Kidney epithelial cell (primary cell): ENCODE measurements around the gene SLC35F1. TPM values are rescaled to one million over a fixed set of nuclear protein-coding genes. Genes with fewer than 3 reads are reported as not detected.

Experiments used
- DNase-seq: peaks from one replicate; pipeline ENCODE4 v3.0.0-alpha.2; 2010; ENCODE audit warnings: low read depth
- H3K27me3 ChIP-seq: 2 replicates; pipeline ENCODE4 v1.6.0; 2011; ENCODE audit warnings: low read length; ENCODE audit not compliant: control insufficient read depth, insufficient read depth
- H3K36me3 ChIP-seq: 2 replicates; pipeline ENCODE4 v1.5.1; 2011; ENCODE audit warnings: low read length; ENCODE audit not compliant: control insufficient read depth, insufficient read depth
- H3K4me3 ChIP-seq: 2 replicates; pipeline ENCODE4 v1.5.1; 2011; ENCODE audit warnings: low read depth, mild to moderate bottlenecking, control low read depth, low read length
- total RNA-seq: library from RNA; depleted of rRNA; stranded (reverse); fragments of >200 nt; gene quantifications from 2 replicates; pipeline ENCODE4 v1.2.3, GENCODE V29; 2015
- TF ChIP-seq, protein P1 (sequence below): IDR thresholded peaks from 2 replicates; pipeline ENCODE4 v1.5.1; 2011; ENCODE audit warnings: mild to moderate bottlenecking, moderate library complexity, low read length, control low read depth, inconsistent platforms; ENCODE audit not compliant: insufficient read depth, poor library complexity, severe bottlenecking

Gene SLC35F1
- total RNA-seq, 1 donor from 2014 or later = 0.38 TPM

DNA sequence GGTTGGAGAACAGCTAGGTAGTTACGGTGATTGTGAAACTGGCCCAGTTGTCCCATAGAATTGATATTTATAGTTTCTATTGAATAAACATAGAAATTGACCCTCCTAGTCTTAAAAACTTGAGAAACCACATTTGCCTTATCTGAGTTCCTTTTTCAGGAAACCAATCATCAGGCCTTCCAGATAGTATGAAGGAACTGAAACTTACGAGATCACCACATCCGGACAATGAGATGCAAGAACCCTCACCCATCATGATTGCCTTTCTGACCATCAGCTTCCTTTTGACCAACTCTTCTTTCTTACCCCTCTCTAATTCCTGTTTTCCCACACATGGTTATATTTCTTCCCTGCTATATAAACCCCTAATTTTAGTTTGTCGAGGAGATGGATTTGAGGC, 21.8 kb downstream of the SLC35F1 start:
- H3K4me3 ChIP-seq = no peak overlapping the region
- TF ChIP-seq, protein P1, sequence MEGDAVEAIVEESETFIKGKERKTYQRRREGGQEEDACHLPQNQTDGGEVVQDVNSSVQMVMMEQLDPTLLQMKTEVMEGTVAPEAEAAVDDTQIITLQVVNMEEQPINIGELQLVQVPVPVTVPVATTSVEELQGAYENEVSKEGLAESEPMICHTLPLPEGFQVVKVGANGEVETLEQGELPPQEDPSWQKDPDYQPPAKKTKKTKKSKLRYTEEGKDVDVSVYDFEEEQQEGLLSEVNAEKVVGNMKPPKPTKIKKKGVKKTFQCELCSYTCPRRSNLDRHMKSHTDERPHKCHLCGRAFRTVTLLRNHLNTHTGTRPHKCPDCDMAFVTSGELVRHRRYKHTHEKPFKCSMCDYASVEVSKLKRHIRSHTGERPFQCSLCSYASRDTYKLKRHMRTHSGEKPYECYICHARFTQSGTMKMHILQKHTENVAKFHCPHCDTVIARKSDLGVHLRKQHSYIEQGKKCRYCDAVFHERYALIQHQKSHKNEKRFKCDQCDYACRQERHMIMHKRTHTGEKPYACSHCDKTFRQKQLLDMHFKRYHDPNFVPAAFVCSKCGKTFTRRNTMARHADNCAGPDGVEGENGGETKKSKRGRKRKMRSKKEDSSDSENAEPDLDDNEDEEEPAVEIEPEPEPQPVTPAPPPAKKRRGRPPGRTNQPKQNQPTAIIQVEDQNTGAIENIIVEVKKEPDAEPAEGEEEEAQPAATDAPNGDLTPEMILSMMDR = no peak
- no peak for DNase-seq
- no peaks in the 10 kb centered on the region for H3K27me3 ChIP-seq
- H3K36me3 ChIP-seq = no peaks in the 10 kb centered on the region

DNA sequence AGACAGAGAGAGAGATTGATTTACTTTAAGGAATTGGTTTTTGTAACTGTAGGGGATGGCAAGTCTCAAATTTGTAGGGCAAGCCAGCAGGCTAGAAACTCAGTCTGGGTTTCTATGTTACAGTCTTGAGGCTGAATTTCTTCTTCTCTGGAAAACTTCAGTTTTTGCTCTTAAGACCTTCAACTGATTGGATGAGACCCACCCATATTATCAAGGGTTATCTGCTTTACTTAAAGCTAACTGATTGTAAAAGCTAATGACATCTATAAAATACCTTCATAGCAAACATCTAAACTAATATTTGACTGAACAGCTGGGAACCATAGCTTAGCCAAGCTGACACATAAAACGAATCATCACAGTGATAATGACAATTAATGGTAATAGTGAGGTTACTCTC, 22.4 kb downstream of the SLC35F1 start:
- TF ChIP-seq, protein P1 = no peak
- no peak for DNase-seq
- Histone ChIP-seq H3K36me3 (no peaks in the 10 kb centered on the region), H3K4me3 (no peak overlapping the region), H3K27me3 (no peaks in the 10 kb centered on the region)

DNA sequence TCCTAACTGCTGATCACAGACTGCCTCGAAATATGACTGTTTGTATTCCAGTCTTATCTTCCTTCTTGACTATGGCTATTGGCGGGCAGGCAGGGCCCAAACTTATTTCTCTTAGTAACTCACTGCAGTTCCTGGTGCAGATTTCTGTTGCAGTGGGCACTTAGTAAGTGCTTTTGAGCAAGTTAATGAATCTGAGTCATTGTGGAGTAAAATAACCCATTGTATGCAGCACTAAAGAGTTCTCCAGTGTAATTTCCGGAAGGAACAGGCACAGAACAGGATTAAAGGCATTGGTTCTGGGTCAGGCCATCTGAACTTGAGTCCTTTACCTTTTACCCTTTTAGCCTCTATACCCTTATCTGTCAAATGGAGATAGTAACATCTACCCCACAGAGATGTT, 23.6 kb downstream of the SLC35F1 start:
- H3K27me3 ChIP-seq = no peaks in the 10 kb centered on the region
- TF ChIP-seq, protein P1 = no peak
- no peak overlapping the region for H3K4me3 ChIP-seq
- DNase-seq = no peak
- H3K36me3 ChIP-seq = no peaks in the 10 kb centered on the region

DNA sequence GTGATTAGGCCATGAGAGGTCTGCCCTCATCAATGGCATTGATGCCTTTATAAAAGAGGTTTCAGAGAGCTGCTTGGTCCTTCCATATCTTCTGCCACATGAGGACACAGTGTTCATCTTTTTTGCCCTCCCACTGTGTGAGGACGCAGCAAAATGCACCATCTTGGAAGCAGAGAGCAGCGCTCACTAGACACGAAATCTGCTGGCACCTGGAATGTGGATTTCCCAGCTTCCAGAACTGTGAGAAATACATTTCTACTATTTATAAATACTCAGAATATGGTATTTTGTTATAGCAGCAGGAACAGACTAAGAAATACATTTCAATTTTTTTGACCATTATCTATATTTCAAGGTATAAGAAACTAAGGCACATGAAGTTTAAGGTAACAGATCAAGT, 24.9 kb downstream of the SLC35F1 start:
- TF ChIP-seq, protein P1 = no peak
- Histone ChIP-seq H3K4me3 (no peak overlapping the region), H3K36me3 (no peaks in the 10 kb centered on the region), H3K27me3 (no peaks in the 10 kb centered on the region)
- no peak for DNase-seq

DNA sequence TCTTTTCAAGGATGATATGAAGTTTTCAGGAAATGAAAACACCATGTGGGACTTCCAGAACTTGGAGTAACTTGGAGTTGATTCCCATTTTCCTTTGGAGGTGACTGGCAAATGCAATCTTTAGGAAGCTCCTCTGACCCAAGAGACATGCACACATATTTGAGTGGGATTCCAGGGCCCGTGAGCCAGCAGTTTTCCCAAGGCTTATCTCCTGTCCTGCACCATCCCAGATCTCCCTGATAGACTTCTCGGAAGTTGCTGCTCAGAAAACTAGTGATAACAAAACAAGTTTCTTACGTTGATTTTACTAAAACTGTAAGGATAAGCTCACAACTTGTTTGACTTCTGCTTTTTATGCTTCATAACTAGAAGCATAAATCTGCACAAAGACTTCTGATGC, 25.6 kb downstream of the SLC35F1 start:
- H3K36me3 ChIP-seq = no peaks in the 10 kb centered on the region
- TF ChIP-seq, protein P1 = no peak
- no peak overlapping the region for H3K4me3 ChIP-seq
- H3K27me3 ChIP-seq = no peaks in the 10 kb centered on the region
- no peak for DNase-seq

DNA sequence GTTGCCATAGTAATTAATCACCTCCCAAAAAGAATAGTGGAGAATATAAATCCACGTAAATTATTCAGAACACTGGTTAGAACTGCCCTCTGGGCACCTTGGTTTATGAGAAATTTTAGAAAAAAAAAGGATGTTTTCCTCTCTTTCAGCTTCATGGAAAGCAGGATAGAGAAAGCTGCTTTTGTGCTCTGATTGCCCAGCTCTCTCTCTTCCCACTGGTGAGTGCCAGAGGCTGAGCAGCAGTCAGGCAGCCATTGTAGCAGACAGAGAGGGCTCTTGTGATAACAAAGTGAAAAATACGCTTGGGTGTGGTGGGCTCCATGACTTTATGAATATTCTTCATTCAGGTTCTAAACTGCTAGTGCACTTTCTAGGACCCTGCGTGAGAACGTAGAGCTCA, 26.4 kb downstream of the SLC35F1 start:
- Histone ChIP-seq H3K27me3 (no peaks in the 10 kb centered on the region), H3K36me3 (no peaks in the 10 kb centered on the region), H3K4me3 (no peak overlapping the region)
- no peak for DNase-seq
- TF ChIP-seq, protein P1 = no peak
